IMR-90 (cell line): ENCODE results near the gene KRTAP5-7. TPM values are rescaled to one million over a fixed set of nuclear protein-coding genes. Genes with fewer than 3 reads are reported as not detected.

ENCODE experiments used
- ATAC-seq: fragments of 200-7000 bp; cut with Tn5 transposase; 2 replicates; pipeline ENCODE4 v1.9.1; 2020; ENCODE audit warnings: low read depth, mild to moderate bottlenecking, moderate library complexity
- BruUV-seq: library from RNA; stranded (reverse); fragments of 400-500 nt; replicated peaks from 2 replicates; lab custom pipeline; 2021; lab: Mats Ljungman, UMichigan
- CTCF ChIA-PET: fragments of 300-600 bp; formaldehyde crosslinking; extraction: SDS; loops from one replicate; lab custom pipeline; 2021; ENCODE audit warnings: antibody characterized with exemption; lab: Yijun Ruan, JAX
- POLR2A ChIA-PET: fragments of 300-600 bp; sonication (Branson Sonifier 250); formaldehyde crosslinking; loops from one replicate; lab custom pipeline; 2022; ENCODE audit warnings: antibody characterized with exemption; ENCODE audit not compliant: unreplicated experiment; lab: Charles Lee
- DNase-seq: peaks from one replicate; pipeline ENCODE4 v3.0.0; 2013
- H2AFZ ChIP-seq: replicated peaks from 2 replicates; pipeline ENCODE3; 2013; ENCODE audit warnings: low read length, mild to moderate bottlenecking; ENCODE audit not compliant: poor library complexity
- H2AK5ac ChIP-seq: 2 replicates; pipeline ENCODE4 v1.6.1; 2013; ENCODE audit warnings: low read depth, low read length, inconsistent platforms
- H2AK9ac ChIP-seq: replicated peaks from 2 replicates; pipeline ENCODE3; 2013; ENCODE audit warnings: mild to moderate bottlenecking, low read depth, low read length, moderate library complexity; ENCODE audit not compliant: poor library complexity
- H2BK120ac ChIP-seq: 2 replicates; pipeline ENCODE4 v1.6.1; 2013; ENCODE audit warnings: low read depth, low read length, inconsistent platforms
- H2BK15ac ChIP-seq: 3 replicates; pipeline ENCODE4 v1.6.1; 2013; ENCODE audit warnings: low read depth, low read length, inconsistent platforms
- H2BK20ac ChIP-seq: 2 replicates; pipeline ENCODE4 v1.6.1; 2013; ENCODE audit warnings: low read depth, mild to moderate bottlenecking, inconsistent platforms, low read length, moderate library complexity
- H2BK5ac ChIP-seq: 2 replicates; pipeline ENCODE4 v1.6.1; 2013; ENCODE audit warnings: mild to moderate bottlenecking, low read depth, low read length, inconsistent platforms; ENCODE audit not compliant: poor library complexity, severe bottlenecking
- H3K14ac ChIP-seq: replicated peaks from 2 replicates; pipeline ENCODE4 v1.6.1; 2013; ENCODE audit warnings: low read depth, low read length, inconsistent platforms
- H3K18ac ChIP-seq: 2 replicates; pipeline ENCODE4 v1.6.1; 2013; ENCODE audit warnings: low read depth, low read length, control low read depth
- H3K23ac ChIP-seq: 2 replicates; pipeline ENCODE4 v1.6.1; 2013; ENCODE audit warnings: low read depth, low read length, inconsistent platforms
- H3K27ac ChIP-seq: 2 replicates; pipeline ENCODE4 v1.5.1; 2013; ENCODE audit warnings: mild to moderate bottlenecking, control low read depth, low read length; ENCODE audit not compliant: insufficient read depth
- H3K27me3 ChIP-seq: 2 replicates; pipeline ENCODE4 v1.6.1; 2013; ENCODE audit warnings: low read length; ENCODE audit not compliant: control insufficient read depth, insufficient read depth
- H3K36me3 ChIP-seq: 2 replicates; pipeline ENCODE4 v1.6.1; 2013; ENCODE audit warnings: low read length, mixed read lengths; ENCODE audit not compliant: control insufficient read depth, insufficient read depth
- H3K4ac ChIP-seq: 2 replicates; pipeline ENCODE4 v1.6.1; 2013; ENCODE audit warnings: low read depth, low read length, inconsistent platforms
- H3K4me1 ChIP-seq: 2 replicates; pipeline ENCODE4 v1.6.1; 2013; ENCODE audit warnings: low read length, mixed read lengths; ENCODE audit not compliant: control insufficient read depth, insufficient read depth
- H3K4me2 ChIP-seq: 2 replicates; pipeline ENCODE4 v1.6.1; 2013; ENCODE audit warnings: low read depth, mild to moderate bottlenecking, control low read depth, low read length, moderate library complexity
- H3K4me3 ChIP-seq: 2 replicates; pipeline ENCODE4 v1.5.1; 2013; ENCODE audit warnings: low read depth, mild to moderate bottlenecking, control low read depth, low read length, moderate library complexity; ENCODE audit not compliant: insufficient read depth
- H3K56ac ChIP-seq: 2 replicates; pipeline ENCODE4 v1.6.1; 2013; ENCODE audit warnings: low read length, inconsistent platforms; ENCODE audit not compliant: insufficient read depth; ENCODE audit errors: extremely low read depth
- H3K79me1 ChIP-seq, 2 experiments: 2 replicates each; pipeline ENCODE4 v1.6.1; 2013; ENCODE audit warnings: low read length in 2 of 2, inconsistent platforms in 1 of 2, low read depth in 1 of 2
- H3K9ac ChIP-seq: 2 replicates; pipeline ENCODE4 v1.6.1; 2013; ENCODE audit warnings: low read depth, low read length, control low read depth
- H3K9me1 ChIP-seq: 2 replicates; pipeline ENCODE4 v1.6.1; 2013; ENCODE audit warnings: low read length, inconsistent platforms; ENCODE audit not compliant: insufficient read depth
- H3K9me3 ChIP-seq: 2 replicates; pipeline ENCODE4 v1.6.1; 2013; ENCODE audit warnings: low read length; ENCODE audit not compliant: control insufficient read depth, insufficient read depth
- H4K20me1 ChIP-seq: 2 replicates; pipeline ENCODE4 v1.6.1; 2013; ENCODE audit warnings: low read length, inconsistent platforms; ENCODE audit not compliant: insufficient read depth
- H4K5ac ChIP-seq: 2 replicates; pipeline ENCODE4 v1.6.1; 2013; ENCODE audit warnings: mild to moderate bottlenecking, low read depth, low read length, control low read depth
- H4K8ac ChIP-seq, 2 experiments: 2 replicates each; pipeline ENCODE4 v1.6.1; 2013; ENCODE audit warnings: low read depth in 2 of 2, low read length in 2 of 2, control low read depth in 1 of 2, inconsistent platforms in 1 of 2
- H4K91ac ChIP-seq: 2 replicates; pipeline ENCODE4 v1.6.1; 2013; ENCODE audit warnings: low read depth, low read length, inconsistent platforms; ENCODE audit not compliant: insufficient read depth
- CEBPB ChIP-seq: IDR thresholded peaks from 2 replicates; pipeline ENCODE4 v1.6.1; 2012; ENCODE audit warnings: low read depth, low read length, improper control_type of control experiment
- CTCF ChIP-seq: conservative IDR thresholded peaks from 2 replicates; pipeline ENCODE4 v1.5.1; 2012; ENCODE audit warnings: mild to moderate bottlenecking, low read depth, low read length, improper control_type of control experiment
- FOS ChIP-seq: fragments of 150-350 bp; IDR thresholded peaks from 2 replicates; pipeline ENCODE4 v1.6.1; 2016; ENCODE audit warnings: low read depth, low read length
- MAFK ChIP-seq: IDR thresholded peaks from 2 replicates; pipeline ENCODE4 v1.6.1; 2012; ENCODE audit warnings: low read depth, low read length, improper control_type of control experiment
- MXI1 ChIP-seq: IDR thresholded peaks from 2 replicates; pipeline ENCODE4 v1.6.1; 2012; ENCODE audit warnings: low read depth, mild to moderate bottlenecking, low read length, moderate library complexity, borderline replicate concordance
- NFE2L2 ChIP-seq: fragments of 150-350 bp; IDR thresholded peaks from 2 replicates; pipeline ENCODE4 v1.6.1; 2016; ENCODE audit warnings: low read depth, mild to moderate bottlenecking, low read length
- POLR2A ChIP-seq: IDR thresholded peaks from 2 replicates; pipeline ENCODE4 v1.6.1; 2012; ENCODE audit warnings: mild to moderate bottlenecking, low read depth, low read length
- RAD21 ChIP-seq: IDR thresholded peaks from 2 replicates; pipeline ENCODE4 v1.6.1; 2012; ENCODE audit warnings: low read length, improper control_type of control experiment
- RCOR1 ChIP-seq: IDR thresholded peaks from 2 replicates; pipeline ENCODE4 v1.6.1; 2012; ENCODE audit warnings: mild to moderate bottlenecking, low read length, improper control_type of control experiment; ENCODE audit not compliant: insufficient replicate concordance
- RFX5 ChIP-seq: IDR thresholded peaks from 2 replicates; pipeline ENCODE4 v1.8.0; 2012; ENCODE audit warnings: low read depth, mild to moderate bottlenecking, low read length, moderate library complexity
- USF2 ChIP-seq: fragments of 150-350 bp; IDR thresholded peaks from 2 replicates; pipeline ENCODE4 v1.6.1; 2017; ENCODE audit warnings: mild to moderate bottlenecking, antibody characterized with exemption, low read length, low read depth
- WGBS, 2 experiments: methylation state at CpG; one replicate each; pipeline versions ENCODE4 v1.1.5 to v1.1.7; 2013; ENCODE audit warnings: missing lambda C conversion rate in 2 of 2; ENCODE audit not compliant: insufficient read length in 1 of 2; ENCODE audit errors: extremely low coverage in 2 of 2; 5-methylcytosine and 5-hydroxymethylcytosine counted together
- dilution Hi-C: fragments of 300-500 bp; cut with HindIII; formaldehyde crosslinking; loops from one replicate; pipeline ENCODE4 v1.14.3; 2018; ENCODE audit warnings: low sequenced_read_pairs; ENCODE audit not compliant: unreplicated experiment
- in situ Hi-C: fragments of 300-500 bp; cut with MboI; formaldehyde crosslinking; loops from 3 replicates; pipeline ENCODE4 v1.14.3; 2019; ENCODE audit warnings: low sequenced_read_pairs, inconsistent platforms, mixed read lengths
- intact Hi-C: fragments of 100-400 bp; cut with micrococcal nuclease; formaldehyde crosslinking; loops from 2 replicates; pipeline ENCODE4 v1.10.0; 2022
- polyA plus RNA-seq, 3 experiments: library from polyadenylated mRNA; depleted of rRNA; stranded (reverse); fragments of >200 nt; gene quantifications; 2 replicates each; pipeline ENCODE4 v1.2.3, GENCODE V29; 2012; ENCODE audit warnings: low replicate concordance in 1 of 3
- total RNA-seq: library from RNA; depleted of rRNA; stranded (reverse); fragments of >200 nt; gene quantifications from 2 replicates; pipeline ENCODE4 v1.2.3, GENCODE V29; 2012

The KRTAP5-7 gene
- total and polyA plus RNA-seq, 2 of the 4 experiments (the other 2 are of a cell fraction): not detected

GRCh38 chr11:71572811-71573210, 45.7 kb downstream of the KRTAP5-7 start:
- no peak overlapping the region for H3K4me2 ChIP-seq
- DNase-seq (no peak), ATAC-seq (no peak)
- no peaks in the 10 kb centered on the region for H3K36me3 ChIP-seq
- no peak overlapping the region for H3K23ac ChIP-seq
- H3K56ac ChIP-seq: no peak overlapping the region
- TF ChIP-seq USF2: no peak
- no peak for TF ChIP-seq FOS
- TF ChIP-seq NFE2L2: no peak
- TF ChIP-seq CTCF: no peak
- TF ChIP-seq RAD21: no peak
- TF ChIP-seq RFX5: no peak
- TF ChIP-seq CEBPB: no peak
- no peak for TF ChIP-seq RCOR1
- TF ChIP-seq MAFK: no peak
- TF ChIP-seq MXI1: no peak
- TF ChIP-seq POLR2A: no peak
- no peak overlapping the region for H2BK20ac ChIP-seq
- H3K4me1 ChIP-seq: no peaks in the 10 kb centered on the region
- in situ Hi-C loops (no loop called here), dilution Hi-C loops (no loop called here), intact Hi-C loops (no loop called here)
- no peak overlapping the region for H3K4ac ChIP-seq
- H4K20me1 ChIP-seq: no peaks in the 10 kb centered on the region
- H3K4me3 ChIP-seq: no peak overlapping the region
- H3K27ac ChIP-seq: no peak overlapping the region
- no peak overlapping the region for H3K14ac ChIP-seq
- WGBS, 2 experiments: 65% methylated on average over 8 of the region's 11 CpGs; no CpG with 5 or more reads in 1 of the 2 experiments
- no peak overlapping the region for H2BK15ac ChIP-seq
- H2AFZ ChIP-seq: no peak overlapping the region
- POLR2A ChIA-PET: no interaction called here
- no peak overlapping the region for H2BK5ac ChIP-seq
- no TSS peak for BruUV-seq
- no peak overlapping the region for H3K9ac ChIP-seq
- CTCF ChIA-PET: interaction anchor here (1.3 kb wide), 1 partner anchor 10 kb away, joined by 3 read pairs; no protein-coding TSS in a partner anchor
- no peak overlapping the region for H4K8ac ChIP-seq
- no peaks in the 10 kb centered on the region for H3K79me1 ChIP-seq
- H2AK9ac ChIP-seq: no peak overlapping the region
- no peak overlapping the region for H2AK5ac ChIP-seq
- no peaks in the 10 kb centered on the region for H3K9me1 ChIP-seq
- no peak overlapping the region for H4K91ac ChIP-seq
- no peaks in the 10 kb centered on the region for H3K9me3 ChIP-seq
- no peak overlapping the region for H3K18ac ChIP-seq
- H4K5ac ChIP-seq: no peak overlapping the region
- H3K27me3 ChIP-seq: peaks cover 30% of the 10 kb centered on the region
- H2BK120ac ChIP-seq: no peak overlapping the region
